OCI-LY1 (cell line): ENCODE measurements around the gene BMPER.

Experiments
- H2AFZ ChIP-seq: fragments of 200-600 bp; sonication (generic), shearing (Covaris generic); 2 replicates; pipeline ENCODE4 v1.6.0; 2014; ENCODE audit warnings: antibody characterized with exemption, mild to moderate bottlenecking, low read length
- H3F3A ChIP-seq: fragments of 200-600 bp; sonication (generic), shearing (Covaris generic); 2 replicates; pipeline ENCODE4 v1.6.0; 2014; ENCODE audit warnings: mild to moderate bottlenecking, antibody characterized with exemption, low read length, moderate library complexity; ENCODE audit not compliant: insufficient read depth
- H3K27ac ChIP-seq: fragments of 200-600 bp; sonication (generic); 2 replicates; pipeline ENCODE4 v1.5.1; 2014; ENCODE audit warnings: low read length, mixed run types, mild to moderate bottlenecking, low read depth; ENCODE audit not compliant: poor library complexity, severe bottlenecking
- H3K27me3 ChIP-seq: fragments of 200-600 bp; sonication (generic); 2 replicates; pipeline ENCODE4 v1.6.0; 2014; ENCODE audit warnings: antibody characterized with exemption, mild to moderate bottlenecking, low read length, moderate library complexity; ENCODE audit not compliant: insufficient read depth
- H3K36me3 ChIP-seq: fragments of 200-600 bp; sonication (generic); 2 replicates; pipeline ENCODE4 v1.6.1; 2014; ENCODE audit warnings: mild to moderate bottlenecking, antibody characterized with exemption, low read length, moderate library complexity, mixed read lengths; ENCODE audit not compliant: insufficient read depth
- H3K4me1 ChIP-seq: fragments of 200-600 bp; sonication (generic); 2 replicates; pipeline ENCODE4 v1.5.1; 2014; ENCODE audit warnings: mild to moderate bottlenecking, low read length, moderate library complexity; ENCODE audit not compliant: insufficient read depth, severe bottlenecking
- H3K4me2 ChIP-seq: fragments of 200-600 bp; sonication (generic), shearing (Covaris generic); 2 replicates; pipeline ENCODE4 v1.6.1; 2014; ENCODE audit warnings: low read length
- H3K4me3 ChIP-seq: fragments of 200-600 bp; sonication (generic); 2 replicates; pipeline ENCODE4 v1.5.1; 2014; ENCODE audit warnings: low read length, low read depth, mild to moderate bottlenecking, mixed read lengths; ENCODE audit not compliant: poor library complexity, severe bottlenecking
- H3K79me2 ChIP-seq: fragments of 200-600 bp; shearing (Covaris generic); 2 replicates; pipeline ENCODE4 v1.6.1; 2016; ENCODE audit warnings: mixed run types, low read length, mixed read lengths; ENCODE audit not compliant: insufficient read depth
- H3K9ac ChIP-seq: fragments of 200-600 bp; sonication (generic), shearing (Covaris generic); 2 replicates; pipeline ENCODE4 v1.6.1; 2014; ENCODE audit warnings: mild to moderate bottlenecking, low read length, mixed read lengths
- H3K9me2 ChIP-seq: fragments of 200-600 bp; sonication (generic), shearing (Covaris generic); 2 replicates; pipeline ENCODE4 v1.6.1; 2014; ENCODE audit warnings: low read depth, mild to moderate bottlenecking, low read length, mixed read lengths
- H3K9me3 ChIP-seq: fragments of 200-600 bp; shearing (Covaris generic); 2 replicates; pipeline ENCODE4 v1.6.1; 2014; ENCODE audit warnings: low read length, mixed read lengths
- H4K20me1 ChIP-seq: fragments of 200-600 bp; sonication (generic), shearing (Covaris generic); 2 replicates; pipeline ENCODE4 v1.6.0; 2016; ENCODE audit warnings: mild to moderate bottlenecking, low read length; ENCODE audit not compliant: insufficient read depth
- EZH2 ChIP-seq: fragments of 200-600 bp; sonication (generic), shearing (Covaris generic); IDR thresholded peaks from 2 replicates; pipeline ENCODE4 v1.8.0; 2017; ENCODE audit warnings: borderline replicate concordance, mixed run types, mild to moderate bottlenecking, antibody characterized with exemption, low read length, moderate library complexity, mixed read lengths
- TF ChIP-seq, protein P1 (sequence below): fragments of 200-600 bp; sonication (generic), shearing (Covaris generic); IDR thresholded peaks from 2 replicates; pipeline ENCODE4 v1.5.1; 2017; ENCODE audit warnings: mild to moderate bottlenecking, antibody characterized with exemption, low read length, moderate library complexity, mixed read lengths

The BMPER gene

GRCh38 chr7:34175837-34176236 is 270.5 kb downstream of the BMPER start:
- no peaks in the 10 kb centered on the region for H3K4me1 ChIP-seq
- TF ChIP-seq EZH2 = no peak
- TF ChIP-seq, protein P1, sequence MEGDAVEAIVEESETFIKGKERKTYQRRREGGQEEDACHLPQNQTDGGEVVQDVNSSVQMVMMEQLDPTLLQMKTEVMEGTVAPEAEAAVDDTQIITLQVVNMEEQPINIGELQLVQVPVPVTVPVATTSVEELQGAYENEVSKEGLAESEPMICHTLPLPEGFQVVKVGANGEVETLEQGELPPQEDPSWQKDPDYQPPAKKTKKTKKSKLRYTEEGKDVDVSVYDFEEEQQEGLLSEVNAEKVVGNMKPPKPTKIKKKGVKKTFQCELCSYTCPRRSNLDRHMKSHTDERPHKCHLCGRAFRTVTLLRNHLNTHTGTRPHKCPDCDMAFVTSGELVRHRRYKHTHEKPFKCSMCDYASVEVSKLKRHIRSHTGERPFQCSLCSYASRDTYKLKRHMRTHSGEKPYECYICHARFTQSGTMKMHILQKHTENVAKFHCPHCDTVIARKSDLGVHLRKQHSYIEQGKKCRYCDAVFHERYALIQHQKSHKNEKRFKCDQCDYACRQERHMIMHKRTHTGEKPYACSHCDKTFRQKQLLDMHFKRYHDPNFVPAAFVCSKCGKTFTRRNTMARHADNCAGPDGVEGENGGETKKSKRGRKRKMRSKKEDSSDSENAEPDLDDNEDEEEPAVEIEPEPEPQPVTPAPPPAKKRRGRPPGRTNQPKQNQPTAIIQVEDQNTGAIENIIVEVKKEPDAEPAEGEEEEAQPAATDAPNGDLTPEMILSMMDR = no peak
- H3F3A ChIP-seq = no peaks in the 10 kb centered on the region
- no peaks in the 10 kb centered on the region for H3K36me3 ChIP-seq
- H3K9ac ChIP-seq = no peak overlapping the region
- H2AFZ ChIP-seq = no peak overlapping the region
- H4K20me1 ChIP-seq = no peaks in the 10 kb centered on the region
- no peaks in the 10 kb centered on the region for H3K27me3 ChIP-seq
- no peak overlapping the region for H3K27ac ChIP-seq
- H3K4me2 ChIP-seq = no peak overlapping the region
- no peak overlapping the region for H3K4me3 ChIP-seq
- H3K79me2 ChIP-seq = no peaks in the 10 kb centered on the region
- H3K9me2 ChIP-seq = no peaks in the 10 kb centered on the region
- no peaks in the 10 kb centered on the region for H3K9me3 ChIP-seq

GRCh38 chr7:34177476-34177875 is 272.1 kb downstream of the BMPER start:
- Histone ChIP-seq H2AFZ (no peak overlapping the region), H3K4me3 (no peak overlapping the region), H3K9ac (no peak overlapping the region), H3K4me2 (no peak overlapping the region), H3K27ac (no peak overlapping the region), H3K9me2 (no peaks in the 10 kb centered on the region), H3F3A (no peaks in the 10 kb centered on the region), H3K36me3 (no peaks in the 10 kb centered on the region), H4K20me1 (no peaks in the 10 kb centered on the region), H3K4me1 (no peaks in the 10 kb centered on the region), H3K27me3 (no peaks in the 10 kb centered on the region), H3K79me2 (no peaks in the 10 kb centered on the region), H3K9me3 (no peaks in the 10 kb centered on the region)
- no peak for TF ChIP-seq EZH2
- TF ChIP-seq, protein P1 = no peak

GRCh38 chr7:34181271-34181958 is 276.1 kb downstream of the BMPER start:
- H2AFZ ChIP-seq = no peak overlapping the region
- H3K4me2 ChIP-seq = no peak overlapping the region
- H3K4me1 ChIP-seq = no peaks in the 10 kb centered on the region
- no peaks in the 10 kb centered on the region for H3K9me2 ChIP-seq
- H4K20me1 ChIP-seq = no peaks in the 10 kb centered on the region
- H3K79me2 ChIP-seq = no peaks in the 10 kb centered on the region
- no peak for TF ChIP-seq EZH2
- TF ChIP-seq, protein P1 = no peak
- H3F3A ChIP-seq = no peaks in the 10 kb centered on the region
- H3K9ac ChIP-seq = no peak overlapping the region
- H3K4me3 ChIP-seq = no peak overlapping the region
- no peaks in the 10 kb centered on the region for H3K9me3 ChIP-seq
- no peak overlapping the region for H3K27ac ChIP-seq
- H3K36me3 ChIP-seq = no peaks in the 10 kb centered on the region
- no peaks in the 10 kb centered on the region for H3K27me3 ChIP-seq
